A204.1 (cell line): ENCODE data around the gene SIX3.

Experiments used
- FAIRE-seq: peaks from 2 replicates; lab custom pipeline; 2012; peaks lifted over from hg19 to GRCh38; lab: Jason Lieb, UNC

SIX3 gene

GRCh38 chr2:44943693-44944101, 2.2 kb downstream of the SIX3 start:
- FAIRE-seq = no peak

- no peak for FAIRE-seq
Observed at GRCh38 chr2:44944102-44944951, 2.8 kb downstream of the SIX3 start.

GRCh38 chr2:44944952-44945612, 3.6 kb downstream of the SIX3 start:
- no peak for FAIRE-seq

- no peak for FAIRE-seq
Observed at GRCh38 chr2:44945676-44946371, 4.3 kb downstream of the SIX3 start.

- FAIRE-seq = no peak
Observed at GRCh38 chr2:44946372-44947027, 5.0 kb downstream of the SIX3 start.

- FAIRE-seq = no peak
Observed at GRCh38 chr2:44947028-44947375, 5.5 kb downstream of the SIX3 start.

- no peak for FAIRE-seq
Observed at GRCh38 chr2:44948565-44949328, 7.2 kb downstream of the SIX3 start.

- FAIRE-seq = no peak
Observed at GRCh38 chr2:44949329-44950151, 8.0 kb downstream of the SIX3 start.

GRCh38 chr2:44950646-44951045, 9.1 kb downstream of the SIX3 start:
- no peak for FAIRE-seq

GRCh38 chr2:44951124-44951523, 9.6 kb downstream of the SIX3 start:
- no peak for FAIRE-seq

GRCh38 chr2:44951714-44952113, 10.2 kb downstream of the SIX3 start:
- no peak for FAIRE-seq

- FAIRE-seq = no peak
Observed at GRCh38 chr2:44952143-44952805, 10.8 kb downstream of the SIX3 start.

GRCh38 chr2:44952806-44953498, 11.4 kb downstream of the SIX3 start:
- FAIRE-seq = no peak

- FAIRE-seq = no peak
Observed at GRCh38 chr2:44953499-44953883, 12.0 kb downstream of the SIX3 start.

- FAIRE-seq = no peak
Observed at GRCh38 chr2:44954447-44954888, 13.0 kb downstream of the SIX3 start.

- no peak for FAIRE-seq
Observed at GRCh38 chr2:44954889-44955592, 13.5 kb downstream of the SIX3 start.

- no peak for FAIRE-seq
Observed at GRCh38 chr2:44955593-44956392, 14.3 kb downstream of the SIX3 start.

- no peak for FAIRE-seq
Observed at GRCh38 chr2:44956843-44957242, 15.3 kb downstream of the SIX3 start.
